Endothelial cell of umbilical vein (primary cell): ENCODE measurements around the gene TTC21B. TPM values are rescaled to one million over a fixed set of nuclear protein-coding genes. Genes with fewer than 3 reads are reported as not detected.

Experiments used
- BruUV-seq: library from RNA; stranded (reverse); fragments of 400-500 nt; replicated peaks from 2 replicates; lab custom pipeline; 2021; lab: Mats Ljungman, UMichigan
- CTCF ChIA-PET: fragments of 300-600, 350-600 bp; sonication (Branson Sonifier 250); formaldehyde crosslinking; loops from one replicate; lab custom pipeline; 2021; ENCODE audit warnings: antibody characterized with exemption, inconsistent platforms; lab: Charles Lee
- POLR2A ChIA-PET: fragments of 300-600, 350-600 bp; sonication (Branson Sonifier 250); formaldehyde crosslinking; loops from one replicate; lab custom pipeline; 2021; ENCODE audit warnings: antibody characterized with exemption, inconsistent platforms; lab: Charles Lee
- DNase-seq: peaks from one replicate; pipeline ENCODE4 v3.0.0-alpha.2; 2011; ENCODE audit warnings: low read depth, low spot score
- FAIRE-seq: peaks from 2 replicates; lab custom pipeline; 2011; peaks lifted over from hg19 to GRCh38; lab: Jason Lieb, UNC
- H2AFZ ChIP-seq: 2 replicates; pipeline ENCODE4 v1.6.0; 2012; ENCODE audit warnings: low read depth, low read length, control low read depth, inconsistent platforms
- H3K27ac ChIP-seq: 2 replicates; pipeline ENCODE4 v1.5.1; 2011; ENCODE audit warnings: low read depth, mild to moderate bottlenecking, control low read depth, low read length, moderate library complexity; ENCODE audit not compliant: insufficient read depth
- H3K27me3 ChIP-seq, 2 experiments: 2 replicates each; pipeline versions ENCODE4 v1.6.0 to v1.6.1; 2011; ENCODE audit warnings: low read length in 2 of 2, mixed read lengths in 1 of 2; ENCODE audit not compliant: control insufficient read depth in 2 of 2, insufficient read depth in 2 of 2
- H3K36me3 ChIP-seq, 2 experiments: 2 replicates in 1 of 2; 3 replicates in 1 of 2; pipeline ENCODE4 v1.5.1; 2011; ENCODE audit warnings: low read length in 2 of 2, mild to moderate bottlenecking in 1 of 2, moderate library complexity in 1 of 2; ENCODE audit not compliant: control insufficient read depth in 2 of 2, insufficient read depth in 2 of 2; ENCODE audit errors: extremely low read depth in 1 of 2
- H3K4me1 ChIP-seq: 3 replicates; pipeline ENCODE4 v1.5.1; 2011; ENCODE audit warnings: mild to moderate bottlenecking, low read length; ENCODE audit not compliant: control insufficient read depth, insufficient read depth; ENCODE audit errors: extremely low read depth
- H3K4me2 ChIP-seq: 2 replicates; pipeline ENCODE4 v1.6.1; 2011; ENCODE audit warnings: low read length, control low read depth, mixed read lengths; ENCODE audit not compliant: insufficient read depth
- H3K4me3 ChIP-seq, 3 experiments: fragments of 200-600 bp in 1 of 3; sonication (generic), shearing (Covaris generic) in 1 of 3; replicated peaks in 1 of 3; 2 replicates each; pipeline ENCODE4 v1.5.1; 2011 to 2016; ENCODE audit warnings: control low read depth in 3 of 3, low read length in 3 of 3, mild to moderate bottlenecking in 2 of 3, inconsistent platforms in 1 of 3, low read depth in 1 of 3, moderate library complexity in 1 of 3; ENCODE audit not compliant: insufficient read depth in 1 of 3
- H3K79me2 ChIP-seq: 2 replicates; pipeline ENCODE4 v1.6.0; 2012; ENCODE audit warnings: low read length, inconsistent platforms; ENCODE audit not compliant: control insufficient read depth, insufficient read depth
- H3K9ac ChIP-seq: replicated peaks from 2 replicates; pipeline ENCODE3; 2011; ENCODE audit warnings: low read length, control low read depth; ENCODE audit not compliant: insufficient read depth; ENCODE audit errors: extremely low read depth
- H3K9me1 ChIP-seq: replicated peaks from 3 replicates; pipeline ENCODE4 v1.6.0; 2011; ENCODE audit warnings: mild to moderate bottlenecking, low read length; ENCODE audit not compliant: control insufficient read depth, insufficient read depth; ENCODE audit errors: extremely low read depth
- H3K9me3 ChIP-seq: replicated peaks from 2 replicates; pipeline ENCODE4 v1.5.1; 2012; ENCODE audit warnings: low read length, inconsistent platforms; ENCODE audit not compliant: control insufficient read depth, insufficient read depth
- H4K20me1 ChIP-seq: replicated peaks from 2 replicates; pipeline ENCODE3; 2011; ENCODE audit warnings: mild to moderate bottlenecking, low read length; ENCODE audit not compliant: control insufficient read depth, insufficient read depth; ENCODE audit errors: extremely low read depth
- EZH2 ChIP-seq: IDR thresholded peaks from 2 replicates; pipeline ENCODE4 v1.6.1; 2012; ENCODE audit warnings: borderline replicate concordance, low read depth, mild to moderate bottlenecking, moderate library complexity, low read length, inconsistent platforms; ENCODE audit not compliant: severe bottlenecking
- FOS ChIP-seq: IDR thresholded peaks from 2 replicates; pipeline ENCODE4 v1.6.1; 2011; ENCODE audit warnings: mild to moderate bottlenecking, low read length, moderate library complexity, borderline replicate concordance; ENCODE audit not compliant: insufficient read depth
- GATA2 ChIP-seq: IDR thresholded peaks from 2 replicates; pipeline ENCODE4 v1.7.0; 2011; ENCODE audit warnings: low read depth, mild to moderate bottlenecking, moderate library complexity, mixed read lengths, low read length; ENCODE audit not compliant: insufficient read length, insufficient read depth
- JUN ChIP-seq: IDR thresholded peaks from 2 replicates; pipeline ENCODE4 v1.6.1; 2011; ENCODE audit warnings: borderline replicate concordance, low read depth; ENCODE audit not compliant: insufficient read length, insufficient read depth
- MYC ChIP-seq: IDR thresholded peaks from one replicate; pipeline ENCODE4 v1.6.1; 2011; ENCODE audit warnings: mild to moderate bottlenecking, low read depth, low read length
- POLR2A ChIP-seq: IDR thresholded peaks from 2 replicates; pipeline ENCODE4 v1.6.1; 2012; ENCODE audit warnings: low read depth, mild to moderate bottlenecking, control low read depth, low read length
- POLR2AphosphoS5 ChIP-seq: IDR thresholded peaks from 2 replicates; pipeline ENCODE4 v1.6.1; 2012; ENCODE audit warnings: low read depth, mild to moderate bottlenecking, control low read depth, low read length, moderate library complexity; ENCODE audit not compliant: insufficient read depth
- dilution Hi-C: fragments of 300-500 bp; cut with MboI; formaldehyde crosslinking; loops from one replicate; pipeline ENCODE4 v1.15.0; 2019; ENCODE audit warnings: low sequenced_read_pairs; ENCODE audit not compliant: extremely low pct_ligation_motif_present
- intact Hi-C: fragments of 100-400 bp; cut with micrococcal nuclease; formaldehyde crosslinking; loops from one replicate; pipeline ENCODE4 v1.10.0; 2022
- polyA plus RNA-seq, 4 experiments: library from polyadenylated mRNA; depleted of rRNA in 3 of 4; stranded (reverse) in 3 of 4; unstranded in 1 of 4; fragments of >200 nt; gene quantifications; 2 replicates each; pipeline versions ENCODE4 v1.2.1 to v1.2.3, GENCODE V29; 2011 to 2012; ENCODE audit warnings: missing spikeins in 1 of 4
- total RNA-seq: library from RNA; stranded (reverse); gene quantifications from 2 replicates; pipeline ENCODE4 v1.2.3, GENCODE V29; 2021
- TF ChIP-seq, protein P1 (sequence below), 2 donors: IDR thresholded peaks; 1 replicate in 1 of 2; 2 replicates in 1 of 2; pipeline ENCODE4 v1.5.1; 2011; ENCODE audit warnings: low read length in 2 of 2, mild to moderate bottlenecking in 2 of 2, moderate library complexity in 2 of 2, control low read depth in 1 of 2, inconsistent platforms in 1 of 2, low read depth in 1 of 2; ENCODE audit not compliant: insufficient read depth in 1 of 2; ENCODE audit errors: extremely low read depth in 1 of 2
- TF ChIP-seq, protein P2 (sequence below): IDR thresholded peaks from 2 replicates; pipeline ENCODE4 v1.6.1; 2011; ENCODE audit not compliant: insufficient read depth, insufficient read length

Gene TTC21B
- total and polyA plus RNA-seq, 2 donors (not counting 3 experiments of a cell fraction or from before 2014, with no cell fraction given) = 8.0 to 21.9 TPM

DNA sequence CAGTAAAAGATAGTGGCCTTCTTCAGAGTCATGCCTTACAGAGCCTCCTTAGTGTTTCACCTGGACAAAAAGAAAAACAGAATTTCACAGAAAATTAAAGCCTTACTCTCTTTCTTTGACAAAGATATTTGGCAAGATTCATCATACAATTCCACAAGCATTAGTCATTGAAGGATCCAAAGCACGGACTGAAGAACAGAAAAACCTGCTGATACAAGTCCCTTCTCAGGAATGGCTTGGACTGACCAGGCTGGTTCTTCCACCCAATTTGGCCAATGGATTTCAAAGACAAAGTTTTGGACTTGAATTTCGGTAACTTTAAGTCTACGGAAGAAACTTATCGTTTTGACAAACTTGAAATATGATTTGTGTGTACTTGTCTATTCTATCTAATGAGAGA is 120.4 kb downstream of the TTC21B start:
- ChIA-PET POLR2A (no interaction called here), CTCF (no interaction called here)
- no peaks in the 10 kb centered on the region for H3K27me3 ChIP-seq
- no peak for FAIRE-seq
- no peak overlapping the region for H2AFZ ChIP-seq
- intact Hi-C loops = no loop called here
- DNase-seq = no peak
- no peak for TF ChIP-seq POLR2AphosphoS5
- TF ChIP-seq, protein P1, sequence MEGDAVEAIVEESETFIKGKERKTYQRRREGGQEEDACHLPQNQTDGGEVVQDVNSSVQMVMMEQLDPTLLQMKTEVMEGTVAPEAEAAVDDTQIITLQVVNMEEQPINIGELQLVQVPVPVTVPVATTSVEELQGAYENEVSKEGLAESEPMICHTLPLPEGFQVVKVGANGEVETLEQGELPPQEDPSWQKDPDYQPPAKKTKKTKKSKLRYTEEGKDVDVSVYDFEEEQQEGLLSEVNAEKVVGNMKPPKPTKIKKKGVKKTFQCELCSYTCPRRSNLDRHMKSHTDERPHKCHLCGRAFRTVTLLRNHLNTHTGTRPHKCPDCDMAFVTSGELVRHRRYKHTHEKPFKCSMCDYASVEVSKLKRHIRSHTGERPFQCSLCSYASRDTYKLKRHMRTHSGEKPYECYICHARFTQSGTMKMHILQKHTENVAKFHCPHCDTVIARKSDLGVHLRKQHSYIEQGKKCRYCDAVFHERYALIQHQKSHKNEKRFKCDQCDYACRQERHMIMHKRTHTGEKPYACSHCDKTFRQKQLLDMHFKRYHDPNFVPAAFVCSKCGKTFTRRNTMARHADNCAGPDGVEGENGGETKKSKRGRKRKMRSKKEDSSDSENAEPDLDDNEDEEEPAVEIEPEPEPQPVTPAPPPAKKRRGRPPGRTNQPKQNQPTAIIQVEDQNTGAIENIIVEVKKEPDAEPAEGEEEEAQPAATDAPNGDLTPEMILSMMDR (IDR thresholded peaks at IDR 0.05; ENCODE audit: extremely low read depth in 1 of 2, insufficient read depth in 1 of 2, low read depth in 1 of 2, low read length in 2 of 2) = no peak
- no peak for TF ChIP-seq MYC
- TF ChIP-seq GATA2 = no peak
- no peak for TF ChIP-seq POLR2A
- no peak for TF ChIP-seq EZH2
- TF ChIP-seq, protein P2, sequence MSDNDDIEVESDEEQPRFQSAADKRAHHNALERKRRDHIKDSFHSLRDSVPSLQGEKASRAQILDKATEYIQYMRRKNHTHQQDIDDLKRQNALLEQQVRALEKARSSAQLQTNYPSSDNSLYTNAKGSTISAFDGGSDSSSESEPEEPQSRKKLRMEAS = no peak
- no peak for TF ChIP-seq FOS
- no peak for TF ChIP-seq JUN
- H3K27ac ChIP-seq = no peak overlapping the region
- no peaks in the 10 kb centered on the region for H3K79me2 ChIP-seq
- no peaks in the 10 kb centered on the region for H4K20me1 ChIP-seq
- H3K9me1 ChIP-seq = no peaks in the 10 kb centered on the region
- dilution Hi-C loops = no loop called here
- H3K4me3 ChIP-seq = no peak overlapping the region
- H3K4me1 ChIP-seq = no peaks in the 10 kb centered on the region
- no peaks in the 10 kb centered on the region for H3K36me3 ChIP-seq
- H3K4me2 ChIP-seq = no peak overlapping the region
- no TSS peak for BruUV-seq
- no peak overlapping the region for H3K9ac ChIP-seq
- no peaks in the 10 kb centered on the region for H3K9me3 ChIP-seq
